ENCODE data around the gene C6orf52.

GRCh38 chr6:10740061-10740460, 45.6 kb upstream of the C6orf52 start:
- no peak for TF ChIP-seq CTCF (conservative IDR thresholded peaks at IDR 0.05)
- TF ChIP-seq EZH2 (IDR thresholded peaks at IDR 0.05; ENCODE audit: low read depth), result no peak

Data from PC-9 (cell line).